ENCODE measurements around the gene TFCP2L1.
"Not testable (repeated sequence)": the region's sequence is repeated elsewhere in the genome, so short reads cannot be mapped to it uniquely, and the experiment has no call there.

Gene TFCP2L1

DNA sequence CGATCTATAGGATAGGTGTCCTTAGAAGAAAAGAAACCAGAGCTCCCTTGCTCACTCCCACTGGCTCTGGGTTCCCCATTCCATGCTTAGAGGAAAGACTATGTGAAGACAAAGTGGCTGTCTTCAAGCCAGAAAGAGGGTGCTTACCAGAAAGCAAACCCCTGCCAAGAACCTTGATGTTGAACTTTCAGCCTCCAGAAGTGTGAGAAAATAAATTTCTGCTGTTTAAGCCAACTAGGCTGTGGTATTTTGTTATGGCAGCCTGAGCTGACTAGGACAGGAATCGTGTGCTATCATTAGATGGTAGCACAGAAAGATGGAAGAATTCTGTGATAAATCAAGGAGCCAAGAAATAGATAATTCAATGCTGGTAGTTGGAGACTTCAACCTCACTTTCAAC, 19.9 kb upstream of the TFCP2L1 start:
- no peak for TF ChIP-seq ZNF274 (IDR thresholded peaks at IDR 0.05; ENCODE audit: low read depth, low read length)
- no peak overlapping the region for H3K4me3 ChIP-seq (ENCODE audit: low read length)

DNA sequence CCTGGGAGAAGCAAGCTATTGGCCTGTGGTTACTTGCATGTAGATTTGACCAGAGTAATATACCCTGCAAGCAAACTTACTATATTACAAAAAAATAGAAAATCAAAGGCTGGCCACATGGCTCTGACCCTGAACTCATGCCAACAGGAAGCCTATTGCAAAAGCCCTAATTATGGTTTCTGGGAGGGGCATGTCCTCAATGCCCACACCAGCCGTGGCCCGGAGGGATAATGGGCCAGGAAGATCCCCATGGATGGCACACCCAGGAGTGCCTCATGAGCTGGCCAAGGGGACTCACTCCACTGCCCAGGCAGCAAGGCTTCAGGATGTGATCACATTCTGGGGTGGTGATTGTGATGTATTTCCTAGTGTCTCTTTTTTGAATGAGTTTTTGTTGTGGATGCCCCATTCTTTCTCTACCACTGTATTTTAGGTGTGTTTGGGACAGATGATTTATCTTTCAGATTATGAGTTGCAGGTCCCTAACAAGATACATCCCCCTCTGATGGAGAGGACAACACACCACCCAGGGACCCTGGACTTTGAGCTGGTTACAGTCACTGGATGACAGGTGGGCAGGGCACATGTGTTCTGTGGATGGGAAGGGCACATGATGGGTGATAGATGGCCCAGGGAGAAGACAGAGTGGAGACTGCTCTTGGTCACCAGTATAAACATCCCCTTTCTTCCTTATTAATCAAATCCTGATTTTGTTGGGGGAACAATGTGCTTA, 18.7 kb upstream of the TFCP2L1 start:
- H3K4me3 ChIP-seq (ENCODE audit: low read length): no peak overlapping the region
- no peak for TF ChIP-seq ZNF274 (IDR thresholded peaks at IDR 0.05; ENCODE audit: low read depth, low read length)

DNA sequence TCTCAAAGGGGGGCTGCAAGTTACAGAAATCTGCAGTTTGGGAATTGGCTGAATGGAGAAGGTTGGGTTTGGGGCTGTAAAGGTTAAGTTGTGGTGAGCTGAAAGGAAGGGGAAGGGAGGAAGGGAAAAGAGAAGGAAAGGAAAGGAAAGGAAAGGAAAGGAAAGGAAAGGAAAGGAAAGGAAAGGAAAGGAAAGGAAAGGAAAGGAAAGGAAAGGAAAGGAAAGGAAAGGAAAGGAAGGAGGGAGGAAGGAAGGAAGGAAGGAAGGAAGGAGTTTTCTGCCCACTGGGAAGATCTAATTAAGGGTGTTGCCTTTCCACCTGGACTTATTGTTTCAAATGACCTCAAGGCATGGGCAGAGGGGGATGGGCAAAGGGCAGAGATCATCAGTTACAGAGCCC, 16.2 kb upstream of the TFCP2L1 start:
- not testable (repeated sequence) for H3K4me3 ChIP-seq (ENCODE audit: low read length)

DNA sequence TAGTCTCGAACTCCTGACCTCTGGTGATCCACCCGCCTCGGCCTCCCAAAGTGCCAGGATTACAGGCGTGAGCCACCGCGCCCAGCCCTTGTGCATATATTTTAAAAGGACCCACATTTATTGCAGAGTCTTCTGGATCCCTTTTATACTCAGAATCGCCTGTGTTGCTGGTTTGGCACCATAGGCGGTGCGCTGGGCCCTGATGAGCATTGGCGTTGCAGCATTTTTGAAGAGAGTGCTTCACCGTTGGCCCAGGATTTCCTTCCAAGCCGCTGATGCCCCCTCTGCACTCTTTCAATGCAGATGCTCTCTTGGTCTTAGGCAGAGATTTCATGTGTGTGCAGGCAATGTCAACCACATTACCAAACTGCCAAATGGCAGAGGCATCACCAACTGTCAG, 13.5 kb upstream of the TFCP2L1 start:
- H3K4me3 ChIP-seq (ENCODE audit: low read length): no peak overlapping the region

DNA sequence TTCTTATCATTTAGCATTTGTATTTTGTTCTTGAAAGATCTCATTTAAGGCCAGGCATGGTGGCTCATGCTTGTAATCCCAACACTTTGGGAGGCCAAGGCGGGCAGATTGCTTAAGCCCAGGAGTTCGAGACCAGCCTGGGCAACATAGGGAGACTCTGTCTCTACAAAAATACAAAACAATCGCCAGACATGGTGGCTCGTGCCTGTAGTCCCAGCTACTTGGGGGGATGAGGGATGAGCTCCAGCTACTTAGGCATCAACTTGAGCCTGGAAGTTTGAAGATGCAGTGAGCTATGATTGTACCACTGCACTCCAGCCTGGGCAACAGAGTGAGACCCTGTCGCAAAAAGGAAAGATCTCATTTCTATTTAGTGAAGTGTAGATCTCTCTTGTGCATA, 12.9 kb upstream of the TFCP2L1 start:
- not testable (repeated sequence) for H3K4me3 ChIP-seq (ENCODE audit: low read length)

More for the DNA sequence above, 13.5 kb upstream of the TFCP2L1 start:
- no peak for TF ChIP-seq ZNF274 (IDR thresholded peaks at IDR 0.05; ENCODE audit: low read depth, low read length)

DNA sequence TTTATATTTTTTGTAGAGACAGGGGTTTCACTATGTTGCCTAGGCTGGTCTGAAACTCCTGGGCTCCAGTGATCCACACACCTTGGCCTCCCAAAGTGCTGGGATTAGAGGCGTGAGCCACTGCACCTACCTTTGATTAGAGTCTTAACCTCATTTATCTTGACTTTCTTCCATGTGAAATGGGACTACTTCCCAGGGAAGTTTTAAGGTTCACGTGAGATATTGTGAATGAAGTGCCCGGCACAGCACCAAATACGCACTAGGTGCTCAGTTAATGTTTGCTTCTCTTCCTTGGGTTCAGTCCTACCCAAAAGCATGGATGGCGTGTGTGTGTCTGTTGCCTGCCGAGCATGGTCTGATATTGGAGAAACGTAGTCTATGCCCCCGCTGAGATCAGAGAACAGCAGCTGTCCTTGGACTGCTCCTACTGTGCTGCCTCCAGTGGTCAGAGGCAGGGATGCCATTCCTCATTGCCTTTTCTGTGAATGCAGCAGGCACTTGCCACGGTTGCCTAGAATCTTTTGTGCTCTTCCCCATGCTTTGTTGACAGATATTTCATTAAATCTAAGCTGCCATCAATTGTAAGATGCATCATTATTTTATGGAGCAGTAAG, 12.3 kb upstream of the TFCP2L1 start:
- no peak overlapping the region for H3K4me3 ChIP-seq (ENCODE audit: low read length)
- no peak for TF ChIP-seq ZNF274 (IDR thresholded peaks at IDR 0.05; ENCODE audit: low read depth, low read length)

DNA sequence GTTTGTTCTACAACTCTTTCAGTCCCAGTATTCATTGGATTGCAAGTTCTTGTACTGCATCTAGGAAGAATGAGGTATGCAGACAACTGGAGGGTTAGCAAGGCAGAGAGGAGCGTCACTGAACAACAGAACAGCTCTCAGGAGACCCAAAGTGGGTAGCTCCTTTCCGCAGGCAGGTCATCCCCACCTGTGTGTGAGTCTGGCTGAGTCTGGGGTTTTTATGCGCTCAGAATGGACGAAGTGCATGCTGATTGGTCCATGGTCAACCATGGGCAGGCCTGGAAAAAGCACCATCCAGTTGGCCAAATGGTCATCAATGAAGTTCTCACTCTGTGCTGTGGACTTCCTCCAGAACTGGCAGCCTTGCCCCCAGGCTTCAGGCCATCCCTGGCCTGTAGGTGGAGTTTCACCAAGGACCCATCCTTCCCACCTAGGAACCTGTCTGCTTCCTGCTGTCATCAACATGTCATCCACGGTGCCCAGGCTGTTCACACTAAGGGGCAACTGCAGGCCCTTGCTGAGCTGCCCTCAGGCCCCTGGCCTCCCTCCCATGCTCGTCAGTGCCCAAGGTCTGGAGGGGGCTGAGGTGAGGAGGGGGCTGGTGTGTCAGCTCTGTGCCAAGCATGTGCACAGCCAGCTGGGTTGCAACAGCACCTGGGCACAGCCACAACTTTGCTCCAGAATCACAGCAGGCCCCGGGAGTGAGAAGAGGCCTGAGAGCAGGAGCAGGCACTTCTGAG, 11.1 kb upstream of the TFCP2L1 start:
- TF ChIP-seq ZNF274 (IDR thresholded peaks at IDR 0.05; ENCODE audit: low read depth, low read length): no peak
- no peak overlapping the region for H3K4me3 ChIP-seq (ENCODE audit: low read length)

DNA sequence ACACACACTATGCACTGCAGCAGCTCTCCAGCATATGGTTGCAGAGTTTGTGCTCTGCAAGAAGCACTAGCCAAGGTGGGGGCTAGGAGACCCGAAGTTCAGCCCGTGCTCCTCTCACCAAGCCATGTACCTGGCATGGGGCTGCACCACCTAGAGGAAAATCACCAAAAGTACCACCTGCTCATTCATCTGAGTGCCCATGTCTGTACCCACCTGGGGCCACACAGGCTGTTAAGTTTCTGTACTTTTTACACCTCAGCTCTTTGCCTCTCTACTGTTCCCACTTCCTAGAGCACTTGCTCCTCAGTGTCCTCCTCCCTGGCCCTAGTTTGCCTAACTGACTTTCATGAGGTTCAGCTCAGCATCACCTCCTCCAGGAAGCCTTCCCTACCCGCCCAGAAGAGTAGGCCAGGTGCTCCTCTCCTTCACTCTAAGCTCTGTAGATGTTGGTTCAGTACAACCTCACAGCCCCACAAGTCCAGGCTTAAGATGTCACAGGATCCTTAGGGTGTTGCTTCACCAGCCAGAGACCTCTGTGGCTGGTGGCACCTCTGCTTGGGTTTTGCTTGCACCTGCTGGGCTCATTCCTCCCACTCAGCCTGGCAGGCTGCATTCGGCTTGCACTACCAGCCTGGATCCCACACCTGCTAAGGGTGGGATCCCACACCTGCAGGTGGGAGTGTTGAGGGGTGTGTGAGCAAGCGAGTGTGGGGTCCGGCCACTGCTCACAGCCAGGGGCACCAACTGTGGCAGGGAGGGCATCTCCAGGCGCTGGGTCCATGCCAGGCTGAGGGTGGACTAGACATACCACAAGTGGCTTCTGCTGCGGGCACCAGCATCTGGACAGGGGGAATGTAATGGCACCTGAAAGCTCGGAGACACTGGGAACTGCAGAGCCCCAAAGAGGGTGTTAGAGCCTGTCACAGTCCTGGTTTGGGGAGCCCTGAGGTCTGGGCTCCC, 10.2 kb upstream of the TFCP2L1 start:
- no peak for TF ChIP-seq ZNF274 (IDR thresholded peaks at IDR 0.05; ENCODE audit: low read depth, low read length)
- H3K4me3 ChIP-seq (ENCODE audit: low read length): no peak overlapping the region

DNA sequence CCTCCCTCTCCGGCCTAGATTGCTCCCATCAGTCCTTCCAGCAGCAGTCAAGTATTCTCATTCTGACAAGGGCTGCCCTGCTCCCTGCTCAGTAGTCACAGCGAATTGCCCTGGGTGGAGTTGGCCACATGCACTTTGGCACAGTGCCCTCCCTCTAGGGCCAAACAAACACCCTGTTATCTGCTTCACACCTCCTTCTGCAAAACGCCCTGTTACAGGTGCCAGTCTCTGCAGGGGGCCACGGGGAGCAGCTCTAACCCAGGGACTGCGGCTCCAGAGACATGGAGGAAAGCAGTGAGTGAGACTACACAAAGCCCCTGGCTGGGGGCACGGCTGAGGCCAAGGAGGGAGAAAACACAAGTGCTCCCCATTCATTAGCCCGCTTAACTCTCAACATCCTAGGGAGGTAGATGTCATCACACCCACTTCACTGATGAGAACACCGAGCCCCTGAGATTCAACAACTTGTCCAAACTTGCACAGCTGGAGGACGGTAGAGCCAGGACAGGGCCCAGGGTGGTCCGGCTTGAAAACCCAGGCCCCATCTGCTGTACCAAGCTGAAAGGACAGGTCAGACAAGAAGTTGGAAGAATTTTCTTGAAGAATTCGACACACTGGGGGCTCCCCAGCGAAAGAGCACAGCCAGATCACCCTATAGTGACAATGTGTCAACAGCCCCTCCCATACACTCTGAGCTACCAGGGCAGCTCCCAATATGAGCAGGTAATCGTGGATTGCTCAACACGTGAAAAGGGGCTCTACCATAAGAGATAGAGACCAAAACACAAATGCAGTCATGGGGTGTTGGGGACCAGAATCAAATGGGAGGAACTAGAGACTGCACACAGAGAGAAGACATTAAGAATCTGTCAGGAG, 8.7 kb upstream of the TFCP2L1 start:
- no peak for TF ChIP-seq ZNF274 (IDR thresholded peaks at IDR 0.05; ENCODE audit: low read depth, low read length)
- no peak overlapping the region for H3K4me3 ChIP-seq (ENCODE audit: low read length)

DNA sequence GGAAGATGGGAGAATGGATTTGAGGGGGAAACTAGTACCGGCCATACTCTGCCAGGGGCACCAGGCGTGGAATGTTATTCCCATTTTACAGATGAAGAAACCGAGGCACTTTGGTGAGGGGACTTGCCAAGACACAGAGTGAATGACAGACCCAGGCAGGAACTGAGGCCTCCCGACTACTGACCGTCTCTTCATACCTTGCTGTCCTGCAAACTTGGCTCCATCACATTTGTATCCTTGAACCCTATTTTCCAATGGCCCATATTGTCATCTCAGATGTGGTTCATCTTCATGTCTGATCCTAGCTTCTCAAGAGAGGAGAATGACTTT, 6.2 kb upstream of the TFCP2L1 start:
- no peak for TF ChIP-seq ZNF274 (IDR thresholded peaks at IDR 0.05; ENCODE audit: low read depth, low read length)
- H3K4me3 ChIP-seq (ENCODE audit: low read length): no peak overlapping the region

DNA sequence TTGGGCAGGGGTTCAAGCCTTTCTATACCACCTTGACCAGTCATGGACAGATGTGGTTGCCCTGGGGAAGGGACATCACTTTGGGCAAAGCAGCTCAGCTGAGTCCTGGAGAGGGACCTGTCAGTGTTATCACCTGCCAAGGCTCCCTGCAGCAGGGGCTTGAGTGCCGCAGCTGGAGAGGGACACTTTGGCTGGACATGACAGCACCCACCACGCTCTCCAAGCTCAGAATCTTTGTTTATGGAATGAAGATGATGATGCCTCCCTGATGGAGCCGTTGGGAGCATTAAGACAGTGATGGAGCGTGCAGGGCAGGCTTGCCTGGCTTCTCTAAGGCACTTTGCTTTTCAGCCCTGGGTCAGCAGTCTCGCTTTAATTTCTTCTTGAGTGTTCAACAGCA, 4.3 kb upstream of the TFCP2L1 start:
- no peak for TF ChIP-seq ZNF274 (IDR thresholded peaks at IDR 0.05; ENCODE audit: low read depth, low read length)
- no peak overlapping the region for H3K4me3 ChIP-seq (ENCODE audit: low read length)

DNA sequence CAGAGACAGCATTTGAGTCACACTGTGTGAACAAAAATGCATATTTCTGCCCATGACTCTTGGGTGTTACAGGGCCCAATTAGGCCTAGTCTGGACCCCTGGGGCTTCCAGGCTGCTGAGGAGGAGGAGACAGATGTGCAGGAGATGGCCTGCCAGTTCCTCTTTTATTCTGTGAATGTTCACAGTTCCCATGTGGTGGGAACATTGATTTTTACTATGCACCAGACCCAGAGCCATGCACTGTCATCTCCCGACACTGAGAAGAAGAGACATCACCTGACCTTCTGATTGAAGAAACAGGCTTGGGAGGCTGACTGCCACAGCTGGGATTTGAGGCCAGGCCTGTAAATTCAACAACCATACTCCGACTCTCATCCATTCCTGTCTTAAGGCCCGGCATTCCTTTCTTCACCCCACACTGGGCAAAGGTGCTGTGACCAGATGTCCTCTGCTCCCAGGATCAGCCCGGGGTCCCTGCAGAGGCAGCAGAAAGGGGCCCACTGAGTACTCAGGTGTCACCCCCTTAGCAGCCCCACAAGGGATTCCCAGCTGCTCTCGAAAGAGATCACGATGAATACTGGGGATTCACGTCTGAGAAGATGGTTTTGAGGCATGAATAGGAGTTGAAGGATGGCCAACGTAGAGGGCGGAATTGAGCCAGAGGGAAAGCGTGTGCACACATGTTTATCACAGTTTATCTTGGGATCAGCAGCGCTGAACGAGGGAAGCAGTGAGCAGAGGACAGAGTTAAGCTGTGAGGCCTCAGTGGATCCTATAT, 3.6 kb upstream of the TFCP2L1 start:
- no peak overlapping the region for H3K4me3 ChIP-seq (ENCODE audit: low read length)
- no peak for TF ChIP-seq ZNF274 (IDR thresholded peaks at IDR 0.05; ENCODE audit: low read depth, low read length)

DNA sequence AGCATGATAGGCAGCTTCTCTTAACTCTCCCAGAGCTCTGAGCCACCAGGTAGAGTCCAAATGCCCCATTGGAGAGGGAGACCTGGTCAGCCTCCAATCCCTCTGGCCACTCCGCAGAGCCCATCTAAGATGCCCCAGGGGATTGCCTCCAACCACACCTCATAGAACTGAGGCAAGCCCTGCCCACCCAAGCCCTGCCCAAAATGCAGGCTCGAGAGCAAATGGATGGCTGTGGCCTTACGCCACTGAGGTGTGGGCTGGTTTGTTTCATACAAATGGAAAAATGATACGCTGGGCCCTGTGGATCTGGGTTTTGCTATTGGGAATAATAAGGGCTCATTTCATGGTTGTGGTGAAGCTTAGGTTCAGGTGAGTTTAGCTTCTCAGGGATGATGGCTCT, 3.0 kb upstream of the TFCP2L1 start:
- no peak overlapping the region for H3K4me3 ChIP-seq (ENCODE audit: low read length)
- no peak for TF ChIP-seq ZNF274 (IDR thresholded peaks at IDR 0.05; ENCODE audit: low read depth, low read length)

Measured in GM08714 (cell line).